Vagina (tissue), 2 donors: Measurements from ENCODE around the gene KREMEN2.

Experiments
- CTCF ChIP-seq, 3 experiments: fragments of 450-650 bp in 2 of 3; fragments of 200-600 bp in 1 of 3; sonication (generic) in 1 of 3; IDR thresholded peaks; one replicate each; pipeline ENCODE4 v1.5.1; 2017 to 2019; ENCODE audit warnings: antibody characterized with exemption in 3 of 3, mild to moderate bottlenecking in 2 of 3, moderate library complexity in 2 of 3
- POLR2A ChIP-seq, 2 donors: fragments of 450-650 bp; IDR thresholded peaks; one replicate each; pipeline ENCODE4 v1.6.1; 2017; ENCODE audit warnings: antibody characterized with exemption in 2 of 2, mild to moderate bottlenecking in 2 of 2, moderate library complexity in 2 of 2
- POLR2AphosphoS5 ChIP-seq, 2 donors: sonication (generic); formaldehyde crosslinking; IDR thresholded peaks; one replicate each; pipeline ENCODE4 v1.9.0; 2017; ENCODE audit warnings: antibody characterized with exemption in 2 of 2, mild to moderate bottlenecking in 2 of 2, low read depth in 1 of 2; ENCODE audit not compliant: insufficient read depth in 1 of 2

DNA sequence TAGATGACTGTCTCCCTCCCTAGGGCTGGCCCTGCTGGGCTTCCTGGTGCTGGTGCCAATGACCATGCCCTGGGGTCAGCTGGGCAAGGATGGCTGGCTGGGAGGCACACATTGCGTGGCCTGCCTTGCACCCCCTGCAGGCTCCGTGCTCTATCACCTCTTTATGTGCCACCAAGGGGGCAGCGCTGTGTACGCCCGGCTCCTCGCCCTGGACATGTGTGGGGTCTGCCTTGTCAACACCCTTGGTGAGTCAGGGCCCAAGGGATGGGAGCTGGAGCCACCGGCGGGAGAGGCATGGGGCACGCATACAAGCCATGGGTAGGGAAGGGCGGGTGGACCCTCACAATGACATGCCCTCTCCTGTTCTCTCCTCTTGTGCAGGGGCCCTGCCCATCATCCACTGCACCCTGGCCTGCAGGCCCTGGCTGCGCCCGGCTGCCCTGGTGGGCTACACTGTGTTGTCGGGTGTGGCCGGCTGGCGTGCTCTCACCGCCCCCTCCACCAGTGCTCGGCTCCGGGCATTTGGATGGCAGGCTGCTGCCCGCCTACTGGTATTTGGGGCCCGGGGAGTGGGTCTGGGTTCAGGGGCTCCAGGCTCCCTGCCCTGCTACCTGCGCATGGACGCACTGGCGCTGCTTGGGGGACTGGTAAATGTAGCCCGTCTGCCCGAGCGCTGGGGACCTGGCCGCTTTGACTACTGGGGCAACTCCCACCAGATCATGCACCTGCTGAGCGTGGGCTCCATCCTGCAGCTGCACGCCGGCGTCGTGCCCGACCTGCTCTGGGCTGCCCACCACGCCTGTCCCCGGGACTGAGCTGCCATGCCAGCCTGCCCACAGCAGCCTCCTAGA, 7.3 kb downstream of the KREMEN2 start:
- TF ChIP-seq CTCF (IDR thresholded peaks at IDR 0.05): no peak
- no peak for TF ChIP-seq POLR2A (IDR thresholded peaks at IDR 0.05)
- no peak for TF ChIP-seq POLR2AphosphoS5 (IDR thresholded peaks at IDR 0.05; ENCODE audit: insufficient read depth in 1 of 2, low read depth in 1 of 2)
